Left ventricle myocardium inferior (tissue), 1 donor: ENCODE data around the gene CLDN11. TPM values are rescaled to one million over a fixed set of nuclear protein-coding genes. Genes with fewer than 3 reads are reported as not detected.

Source experiments
- DNase-seq: peaks from one replicate; pipeline ENCODE4 v3.0.0-alpha.2; 2020
- H3K27ac ChIP-seq: fragments of 200-600 bp; replicated peaks from 2 replicates; pipeline ENCODE4 v1.8.0; 2021
- H3K27me3 ChIP-seq: fragments of 200-600 bp; 2 replicates; pipeline ENCODE4 v1.8.0; 2021; ENCODE audit warnings: low read depth
- H3K36me3 ChIP-seq: fragments of 200-600 bp; 2 replicates; pipeline ENCODE4 v1.8.0; 2021
- H3K4me1 ChIP-seq: fragments of 200-600 bp; 2 replicates; pipeline ENCODE4 v1.8.0; 2021
- H3K4me3 ChIP-seq: fragments of 200-600 bp; 2 replicates; pipeline ENCODE4 v1.8.0; 2021; ENCODE audit warnings: mild to moderate bottlenecking, moderate library complexity
- H3K9me3 ChIP-seq: fragments of 200-600 bp; replicated peaks from 2 replicates; pipeline ENCODE4 v1.8.0; 2021
- intact Hi-C: fragments of 100-400 bp; cut with micrococcal nuclease; formaldehyde crosslinking; loops from one replicate; pipeline ENCODE4 v1.11.0; 2022
- total RNA-seq: library from RNA; stranded (reverse); fragmentation: NEBNext Ultra II Directional; extraction: Animal tissue kit (Norgen Biotek cat#: 25700); gene quantifications from one replicate; pipeline ENCODE4 v1.2.1, GENCODE V29; 2021
- TF ChIP-seq, protein P1 (sequence below): fragments of 200-600 bp; IDR thresholded peaks from 2 replicates; pipeline ENCODE4 v1.8.0; 2021; ENCODE audit warnings: antibody characterized with exemption, mild to moderate bottlenecking, borderline replicate concordance
- donor health status: DM: no; HTN: yes; CAD: no; lungs with severe emphysema.

Gene CLDN11
- total RNA-seq, 1 donor from 2014 or later: 4.3 TPM

DNA sequence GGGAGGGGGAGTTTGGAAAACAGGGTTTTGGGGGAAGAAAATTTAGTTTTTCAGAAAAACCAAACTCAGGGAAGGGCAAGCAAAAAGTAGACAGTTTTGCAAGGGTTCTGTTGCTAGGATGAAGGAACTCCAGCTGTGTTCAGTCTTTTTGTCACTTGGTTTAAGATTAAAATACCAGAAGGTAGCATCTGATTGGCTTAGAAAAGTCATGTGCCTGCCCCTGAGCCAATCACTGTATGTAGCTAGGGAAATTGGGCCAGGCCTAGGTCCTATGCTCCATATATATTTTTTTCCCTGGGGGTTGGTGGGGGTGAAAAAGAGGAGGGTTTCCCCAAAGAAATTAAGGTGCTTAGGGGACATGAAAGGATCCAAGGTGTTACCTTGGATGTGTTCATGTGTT, 24.3 kb downstream of the CLDN11 start:
- no peak overlapping the region for H3K4me3 ChIP-seq

DNA sequence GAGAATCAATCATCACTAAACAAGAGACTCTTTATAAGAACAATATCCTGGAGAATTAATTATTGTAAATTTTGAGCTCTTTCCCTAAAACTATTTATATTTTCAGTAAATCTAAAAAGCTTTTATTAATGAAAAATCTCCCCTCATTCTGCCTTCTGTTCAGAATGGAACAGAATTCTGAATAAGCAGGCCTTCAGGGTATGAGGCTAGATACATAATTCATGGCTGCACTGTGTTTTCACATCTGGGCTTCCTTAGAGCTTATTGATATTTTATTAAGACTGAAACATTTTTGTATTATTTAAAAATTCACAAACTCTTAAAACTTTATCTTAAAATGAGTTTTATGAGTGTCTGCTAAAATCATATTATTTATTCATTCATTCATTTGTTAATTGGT, 24.8 kb downstream of the CLDN11 start:
- H3K36me3 ChIP-seq: no peaks in the 10 kb centered on the region

More for the DNA sequence above, 24.3 kb downstream of the CLDN11 start:
- Histone ChIP-seq H3K27me3 (peaks cover 4% of the 10 kb centered on the region), H3K36me3 (no peaks in the 10 kb centered on the region), H3K4me1 (no peaks in the 10 kb centered on the region), H3K9me3 (no peaks in the 10 kb centered on the region), H3K27ac (no peak overlapping the region)
- no peak for DNase-seq
- intact Hi-C loops: no loop called here
- TF ChIP-seq, protein P1, sequence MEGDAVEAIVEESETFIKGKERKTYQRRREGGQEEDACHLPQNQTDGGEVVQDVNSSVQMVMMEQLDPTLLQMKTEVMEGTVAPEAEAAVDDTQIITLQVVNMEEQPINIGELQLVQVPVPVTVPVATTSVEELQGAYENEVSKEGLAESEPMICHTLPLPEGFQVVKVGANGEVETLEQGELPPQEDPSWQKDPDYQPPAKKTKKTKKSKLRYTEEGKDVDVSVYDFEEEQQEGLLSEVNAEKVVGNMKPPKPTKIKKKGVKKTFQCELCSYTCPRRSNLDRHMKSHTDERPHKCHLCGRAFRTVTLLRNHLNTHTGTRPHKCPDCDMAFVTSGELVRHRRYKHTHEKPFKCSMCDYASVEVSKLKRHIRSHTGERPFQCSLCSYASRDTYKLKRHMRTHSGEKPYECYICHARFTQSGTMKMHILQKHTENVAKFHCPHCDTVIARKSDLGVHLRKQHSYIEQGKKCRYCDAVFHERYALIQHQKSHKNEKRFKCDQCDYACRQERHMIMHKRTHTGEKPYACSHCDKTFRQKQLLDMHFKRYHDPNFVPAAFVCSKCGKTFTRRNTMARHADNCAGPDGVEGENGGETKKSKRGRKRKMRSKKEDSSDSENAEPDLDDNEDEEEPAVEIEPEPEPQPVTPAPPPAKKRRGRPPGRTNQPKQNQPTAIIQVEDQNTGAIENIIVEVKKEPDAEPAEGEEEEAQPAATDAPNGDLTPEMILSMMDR: no peak

DNA sequence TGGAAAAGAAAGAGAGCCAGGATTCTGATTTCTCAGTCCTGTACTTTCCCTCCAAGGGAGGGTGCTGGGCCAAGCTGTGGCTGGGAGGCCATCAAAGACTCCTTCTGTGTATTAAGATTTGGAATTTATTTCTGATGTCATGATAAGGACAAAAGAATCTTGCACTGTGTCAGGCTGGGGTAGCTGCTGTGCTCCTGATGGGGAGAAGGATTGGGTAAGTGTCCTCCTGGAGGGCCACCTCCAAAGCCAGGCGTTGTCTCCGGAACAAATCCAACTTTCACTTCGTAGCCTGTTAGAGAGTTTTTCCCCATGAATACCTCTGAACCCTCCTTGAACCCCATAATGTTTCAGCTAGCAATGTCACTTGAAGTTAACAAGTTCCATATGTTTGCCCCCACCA, 29.9 kb downstream of the CLDN11 start:
- TF ChIP-seq, protein P1: no peak
- no peaks in the 10 kb centered on the region for H3K27me3 ChIP-seq
- H3K9me3 ChIP-seq: no peaks in the 10 kb centered on the region
- intact Hi-C loops: no loop called here
- H3K4me3 ChIP-seq: no peak overlapping the region
- H3K4me1 ChIP-seq: no peaks in the 10 kb centered on the region
- H3K27ac ChIP-seq: no peak overlapping the region
- no peaks in the 10 kb centered on the region for H3K36me3 ChIP-seq
- no peak for DNase-seq

More for the DNA sequence above, 24.8 kb downstream of the CLDN11 start:
- H3K4me3 ChIP-seq: no peak overlapping the region
- TF ChIP-seq, protein P1: no peak
- H3K27me3 ChIP-seq: peaks cover 4% of the 10 kb centered on the region
- no peaks in the 10 kb centered on the region for H3K9me3 ChIP-seq
- intact Hi-C loops: no loop called here
- DNase-seq: no peak
- H3K4me1 ChIP-seq: no peaks in the 10 kb centered on the region
- H3K27ac ChIP-seq: no peak overlapping the region

DNA sequence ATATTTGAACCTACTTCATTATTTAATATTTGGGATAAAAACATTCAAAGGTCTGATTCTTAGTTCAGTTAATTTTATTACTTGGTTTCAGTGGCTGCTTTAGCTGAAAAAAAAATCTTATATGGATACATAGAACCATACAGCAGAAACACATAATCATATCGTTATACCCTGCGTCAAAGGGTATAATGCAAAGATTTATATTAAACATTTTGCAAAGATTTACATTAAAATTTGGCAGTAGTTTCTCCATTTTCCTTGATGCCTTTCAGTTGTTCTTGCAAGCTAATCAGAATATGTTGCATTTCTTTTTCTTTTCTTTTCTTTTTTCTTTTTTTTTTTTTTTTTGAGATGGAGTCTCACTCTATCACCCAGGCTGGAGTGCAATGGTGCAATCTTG, 31.4 kb downstream of the CLDN11 start:
- DNase-seq: no peak
- Histone ChIP-seq H3K4me3 (no peak overlapping the region), H3K27ac (no peak overlapping the region), H3K9me3 (no peaks in the 10 kb centered on the region), H3K4me1 (no peaks in the 10 kb centered on the region), H3K36me3 (no peaks in the 10 kb centered on the region), H3K27me3 (no peaks in the 10 kb centered on the region)
- TF ChIP-seq, protein P1: no peak
- intact Hi-C loops: no loop called here

DNA sequence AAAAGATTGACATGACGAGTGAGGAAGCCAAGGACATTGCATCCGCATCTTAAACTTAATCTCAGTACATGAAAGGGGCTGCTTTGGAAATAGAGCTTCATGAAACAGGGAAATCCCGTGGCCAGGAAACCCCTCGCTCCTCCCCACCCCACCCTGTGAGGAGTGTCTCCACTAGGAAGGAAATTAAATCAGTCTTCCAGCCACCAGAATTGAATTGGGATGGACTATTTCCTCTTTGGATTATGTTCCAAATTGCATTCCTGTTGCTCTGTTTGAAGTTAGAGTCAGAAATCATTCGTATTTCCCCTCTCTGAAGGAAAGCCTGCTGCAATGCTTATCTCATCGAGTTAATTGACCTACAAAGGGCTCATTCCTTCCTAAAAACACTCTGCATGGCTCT, 35.8 kb downstream of the CLDN11 start:
- Histone ChIP-seq H3K27me3 (peaks cover 3% of the 10 kb centered on the region), H3K9me3 (no peaks in the 10 kb centered on the region), H3K36me3 (no peaks in the 10 kb centered on the region), H3K4me3 (no peak overlapping the region), H3K27ac (peak overlapping the region; percentile 45), H3K4me1 (no peaks in the 10 kb centered on the region)
- TF ChIP-seq, protein P1: no peak
- no peak for DNase-seq
- intact Hi-C loops: no loop called here

DNA sequence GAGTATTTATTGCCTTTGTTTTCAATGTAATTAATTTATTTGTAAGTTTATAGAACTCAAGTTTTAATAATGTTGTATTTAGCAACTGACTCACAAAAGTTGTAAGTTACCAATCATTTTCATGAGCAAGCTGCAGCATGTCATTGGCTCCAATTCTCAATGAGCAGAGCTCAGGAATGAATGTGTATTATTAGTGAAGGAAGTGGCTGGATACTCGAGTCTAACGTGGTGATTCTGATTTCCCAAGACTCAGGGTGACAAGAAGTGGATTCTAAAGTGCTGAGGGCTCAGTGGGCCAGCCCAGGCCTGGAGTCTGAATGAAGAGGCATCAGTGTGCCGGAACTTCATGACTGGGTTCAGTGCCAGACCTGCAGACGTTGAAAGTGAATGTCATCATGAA, 39.6 kb downstream of the CLDN11 start:
- H3K27ac ChIP-seq: no peak overlapping the region
- TF ChIP-seq, protein P1: no peak
- intact Hi-C loops: no loop called here
- H3K4me3 ChIP-seq: no peak overlapping the region
- H3K4me1 ChIP-seq: no peaks in the 10 kb centered on the region
- no peaks in the 10 kb centered on the region for H3K36me3 ChIP-seq
- peaks cover 3% of the 10 kb centered on the region for H3K27me3 ChIP-seq
- H3K9me3 ChIP-seq: no peaks in the 10 kb centered on the region
- DNase-seq: no peak
